BJ (cell line): ENCODE results near the gene CARD10. TPM values are rescaled to one million over a fixed set of nuclear protein-coding genes. Genes with fewer than 3 reads are reported as not detected.

ENCODE experiments used
- CTCF ChIA-PET: fragments of 350-600 bp; formaldehyde crosslinking; extraction: SDS; loops from one replicate; lab custom pipeline; 2021; ENCODE audit warnings: antibody characterized with exemption, inconsistent platforms; lab: Yijun Ruan, JAX
- POLR2A ChIA-PET: fragments of 300-600 bp; sonication (Branson Sonifier 250); formaldehyde crosslinking; extraction: SDS; loops from one replicate; lab custom pipeline; 2021; ENCODE audit warnings: antibody characterized with exemption; lab: Charles Lee
- DNase-seq: peaks from one replicate; pipeline ENCODE4 v3.0.0-alpha.2; 2011; ENCODE audit warnings: low read depth
- H3K27me3 ChIP-seq: 2 replicates; pipeline ENCODE4 v1.6.0; 2011; ENCODE audit warnings: low read length; ENCODE audit not compliant: control insufficient read depth, insufficient read depth
- H3K36me3 ChIP-seq: 2 replicates; pipeline ENCODE4 v1.5.1; 2011; ENCODE audit warnings: low read length; ENCODE audit not compliant: control insufficient read depth, insufficient read depth
- H3K4me3 ChIP-seq: 2 replicates; pipeline ENCODE4 v1.5.1; 2011; ENCODE audit warnings: low read depth, mild to moderate bottlenecking, control low read depth, low read length
- CTCF ChIP-seq: IDR thresholded peaks from 2 replicates; pipeline ENCODE4 v1.5.1; 2011; ENCODE audit warnings: low read depth, mild to moderate bottlenecking, control low read depth, inconsistent platforms, low read length, moderate library complexity; ENCODE audit not compliant: insufficient read depth
- polyA plus RNA-seq: library from polyadenylated mRNA; depleted of rRNA; stranded (reverse); fragments of >200 nt; gene quantifications from 2 replicates; pipeline ENCODE4 v1.2.3, GENCODE V29; 2011

The CARD10 gene
- polyA plus RNA-seq, 1 experiment = 4.5 TPM

GRCh38 chr22:37511395-37512104 lies 7.7 kb downstream of the CARD10 start:
- no peak for TF ChIP-seq CTCF
- ChIA-PET POLR2A (no interaction called here), CTCF (interaction anchor here (1.1 to 2.2 kb wide), 3 partner anchors 12 to 132 kb away, joined by 5 to 12 read pairs (median 5); no protein-coding TSS in a partner anchor)
- DNase-seq = no peak
- Histone ChIP-seq H3K36me3 (0 out of 2 replicates have a peak, but pooled peaks cover 1% of the 10 kb centered on the region), H3K4me3 (no peak overlapping the region), H3K27me3 (no peaks in the 10 kb centered on the region)

GRCh38 chr22:37510091-37510490 lies 9.1 kb downstream of the CARD10 start:
- Histone ChIP-seq H3K27me3 (no peaks in the 10 kb centered on the region), H3K4me3 (no peak overlapping the region), H3K36me3 (peaks cover 1% of the 10 kb centered on the region; the same call in 1 of the 2 replicates)
- ChIA-PET CTCF (no interaction called here), POLR2A (no interaction called here)
- TF ChIP-seq CTCF = no peak
- DNase-seq = no peak

GRCh38 chr22:37509059-37509860 lies 10.0 kb downstream of the CARD10 start:
- Histone ChIP-seq H3K27me3 (no peaks in the 10 kb centered on the region), H3K36me3 (peaks cover 1% of the 10 kb centered on the region; the same call in 1 of the 2 replicates), H3K4me3 (no peak overlapping the region)
- CTCF ChIA-PET = no interaction called here
- TF ChIP-seq CTCF = no peak
- POLR2A ChIA-PET = no interaction called here
- DNase-seq = no peak

GRCh38 chr22:37508431-37508992 lies 10.7 kb downstream of the CARD10 start:
- H3K36me3 ChIP-seq = peaks cover 1% of the 10 kb centered on the region; the same call in 1 of the 2 replicates
- no peak overlapping the region for H3K4me3 ChIP-seq
- H3K27me3 ChIP-seq = no peaks in the 10 kb centered on the region
- no peak for DNase-seq
- no peak for TF ChIP-seq CTCF
- CTCF ChIA-PET = interaction anchor here (1.0 to 1.7 kb wide), 2 partner anchors 10 to 36 kb away, joined by 3 to 5 read pairs; no protein-coding TSS in a partner anchor
- POLR2A ChIA-PET = no interaction called here

- no peak overlapping the region for H3K4me3 ChIP-seq
- no peaks in the 10 kb centered on the region for H3K27me3 ChIP-seq
- H3K36me3 ChIP-seq = peaks cover 1% of the 10 kb centered on the region; the same call in 1 of the 2 replicates
- DNase-seq = no peak
- ChIA-PET CTCF (interaction anchor here (1.0 to 1.7 kb wide), 2 partner anchors 9 to 35 kb away, joined by 3 to 5 read pairs; no protein-coding TSS in a partner anchor), POLR2A (no interaction called here)
- no peak for TF ChIP-seq CTCF
Observed at GRCh38 chr22:37507731-37508130, 11.5 kb downstream of the CARD10 start.
